ENCODE results near the gene TOP1. TPM values are rescaled to one million over a fixed set of nuclear protein-coding genes. Genes with fewer than 3 reads are reported as not detected.

TOP1 gene
- total and polyA plus RNA-seq, 9 of the 15 experiments (the other 6 are each of a cell fraction or from before 2014, with no cell fraction given) = 26.4 to 127 (median 39.6) TPM

DNA sequence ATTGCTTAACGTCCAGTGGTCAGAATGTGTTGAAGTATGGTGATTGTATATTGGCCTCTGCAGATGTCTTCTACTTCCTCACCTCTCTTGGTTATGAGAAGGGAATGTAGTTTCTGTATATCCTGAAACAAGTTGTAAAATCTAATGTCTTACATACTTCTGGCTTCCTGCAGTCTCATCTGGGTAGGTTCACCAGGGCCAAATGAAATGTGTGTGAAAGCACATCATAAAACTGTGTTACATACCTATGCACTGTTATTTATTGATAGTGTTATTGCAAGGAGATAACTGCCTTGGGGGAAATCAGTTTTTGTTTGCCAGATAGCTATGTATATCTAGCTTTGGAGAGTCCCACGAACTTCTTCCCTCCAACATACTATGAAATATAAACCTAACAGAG lies 73.0 kb downstream of the TOP1 start:
- Histone ChIP-seq H3K27me3 (ENCODE audit: control insufficient read depth in 2 of 2, insufficient read depth in 2 of 2, low read length in 2 of 2) (no peaks in the 10 kb centered on the region), H3K4me1 (replicated peaks in 1 of 2; ENCODE audit: control insufficient read depth in 2 of 2, insufficient read depth in 2 of 2, low read length in 2 of 2) (no peaks in the 10 kb centered on the region), H3K36me3 (ENCODE audit: control insufficient read depth, insufficient read depth, low read length) (peaks cover 92% of the 10 kb centered on the region), H3K9me1 (ENCODE audit: control insufficient read depth, insufficient read depth, low read length) (no peaks in the 10 kb centered on the region), H3K79me2 (ENCODE audit: control insufficient read depth, insufficient read depth, low read length) (no peaks in the 10 kb centered on the region), H3K9me3 (replicated peaks; ENCODE audit: control insufficient read depth, insufficient read depth, low read depth, low read length) (no peaks in the 10 kb centered on the region), H4K20me1 (replicated peaks; ENCODE audit: control insufficient read depth, insufficient read depth, low read length) (no peaks in the 10 kb centered on the region), H3K9ac (ENCODE audit: insufficient read depth in 1 of 2, low read depth in 2 of 2, low read length in 2 of 2) (no peak overlapping the region), H2AFZ (ENCODE audit: low read depth, low read length) (no peak overlapping the region), H3K27ac (ENCODE audit: extremely low read depth, low read depth, low read length) (no peak overlapping the region), H3K4me3 (no peak overlapping the region), H3K4me2 (ENCODE audit: insufficient read depth, low read length) (no peak overlapping the region)
- DNase-seq (ENCODE audit: extremely low read depth in 1 of 4, low spot score in 3 of 4) = no peak
- ATAC-seq = no peak
- intact Hi-C loops (cut with micrococcal nuclease) (no loop called here), in situ Hi-C loops (cut with MboI) (no loop called here)
- POLR2A ChIA-PET = interaction anchor here (0.6 kb wide), 1 partner anchor 25 kb away, joined by 3 read pairs; no protein-coding TSS in a partner anchor
- CTCF ChIA-PET (ENCODE audit: low intra/inter-chr PET ratio) = no interaction called here
- no TSS peak for BruUV-seq (replicated peaks)
- FAIRE-seq = no peak
- 92% methylated on average over 2 of the region's 2 CpGs for WGBS (ENCODE audit: insufficient coverage, low coverage, missing lambda C conversion rate)
- no peak for TF ChIP-seq SIN3A (IDR thresholded peaks at IDR 0.05; ENCODE audit: borderline replicate concordance in 2 of 2, control insufficient read depth in 1 of 2, low read depth in 2 of 2, low read length in 2 of 2)
- TF ChIP-seq, protein P1, sequence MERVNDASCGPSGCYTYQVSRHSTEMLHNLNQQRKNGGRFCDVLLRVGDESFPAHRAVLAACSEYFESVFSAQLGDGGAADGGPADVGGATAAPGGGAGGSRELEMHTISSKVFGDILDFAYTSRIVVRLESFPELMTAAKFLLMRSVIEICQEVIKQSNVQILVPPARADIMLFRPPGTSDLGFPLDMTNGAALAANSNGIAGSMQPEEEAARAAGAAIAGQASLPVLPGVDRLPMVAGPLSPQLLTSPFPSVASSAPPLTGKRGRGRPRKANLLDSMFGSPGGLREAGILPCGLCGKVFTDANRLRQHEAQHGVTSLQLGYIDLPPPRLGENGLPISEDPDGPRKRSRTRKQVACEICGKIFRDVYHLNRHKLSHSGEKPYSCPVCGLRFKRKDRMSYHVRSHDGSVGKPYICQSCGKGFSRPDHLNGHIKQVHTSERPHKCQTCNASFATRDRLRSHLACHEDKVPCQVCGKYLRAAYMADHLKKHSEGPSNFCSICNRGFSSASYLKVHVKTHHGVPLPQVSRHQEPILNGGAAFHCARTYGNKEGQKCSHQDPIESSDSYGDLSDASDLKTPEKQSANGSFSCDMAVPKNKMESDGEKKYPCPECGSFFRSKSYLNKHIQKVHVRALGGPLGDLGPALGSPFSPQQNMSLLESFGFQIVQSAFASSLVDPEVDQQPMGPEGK (CRISPR knock-in tag; IDR thresholded peaks at IDR 0.05; ENCODE audit: borderline replicate concordance) = no peak
- no peak for TF ChIP-seq KLF13 (tag; IDR thresholded peaks at IDR 0.05; ENCODE audit: borderline replicate concordance, low read depth)
- no peak for TF ChIP-seq ATF1 (CRISPR knock-in tag; IDR thresholded peaks at IDR 0.05)
- no peak for TF ChIP-seq ATF1 (tag; IDR thresholded peaks at IDR 0.05)
- TF ChIP-seq SP1 (CRISPR knock-in tag; IDR thresholded peaks at IDR 0.05) = no peak
- TF ChIP-seq, protein P2, sequence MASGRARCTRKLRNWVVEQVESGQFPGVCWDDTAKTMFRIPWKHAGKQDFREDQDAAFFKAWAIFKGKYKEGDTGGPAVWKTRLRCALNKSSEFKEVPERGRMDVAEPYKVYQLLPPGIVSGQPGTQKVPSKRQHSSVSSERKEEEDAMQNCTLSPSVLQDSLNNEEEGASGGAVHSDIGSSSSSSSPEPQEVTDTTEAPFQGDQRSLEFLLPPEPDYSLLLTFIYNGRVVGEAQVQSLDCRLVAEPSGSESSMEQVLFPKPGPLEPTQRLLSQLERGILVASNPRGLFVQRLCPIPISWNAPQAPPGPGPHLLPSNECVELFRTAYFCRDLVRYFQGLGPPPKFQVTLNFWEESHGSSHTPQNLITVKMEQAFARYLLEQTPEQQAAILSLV (tag; IDR thresholded peaks at IDR 0.05) = no peak
- no peak for TF ChIP-seq ZNF146 (CRISPR knock-in tag; IDR thresholded peaks at IDR 0.05; ENCODE audit: unreplicated experiment)
- TF ChIP-seq BACH1 (tag; IDR thresholded peaks at IDR 0.05) = no peak
- no peak for TF ChIP-seq ZNF445 (CRISPR knock-in tag; IDR thresholded peaks at IDR 0.05; ENCODE audit: low read depth)
- TF ChIP-seq CBFB (CRISPR knock-in tag; IDR thresholded peaks at IDR 0.05) = no peak
- TF ChIP-seq ZNF224 (CRISPR knock-in tag; IDR thresholded peaks at IDR 0.05) = no peak
- TF ChIP-seq RAD21 (CRISPR knock-in tag; conservative IDR thresholded peaks at IDR 0.05 in 1 of 2, IDR thresholded peaks at IDR 0.05 in 1 of 2) = no peak
- no peak for TF ChIP-seq KLF16 (IDR thresholded peaks at IDR 0.05)
- TF ChIP-seq ERF (CRISPR knock-in tag; IDR thresholded peaks at IDR 0.05) = no peak
- TF ChIP-seq ZFX (CRISPR knock-in tag; IDR thresholded peaks at IDR 0.05) = no peak
- no peak for TF ChIP-seq MYNN (IDR thresholded peaks at IDR 0.05)
- TF ChIP-seq MYNN (CRISPR knock-in tag; IDR thresholded peaks at IDR 0.05) = no peak
- TF ChIP-seq DPF2 (IDR thresholded peaks at IDR 0.05) = no peak
- TF ChIP-seq, protein P3, sequence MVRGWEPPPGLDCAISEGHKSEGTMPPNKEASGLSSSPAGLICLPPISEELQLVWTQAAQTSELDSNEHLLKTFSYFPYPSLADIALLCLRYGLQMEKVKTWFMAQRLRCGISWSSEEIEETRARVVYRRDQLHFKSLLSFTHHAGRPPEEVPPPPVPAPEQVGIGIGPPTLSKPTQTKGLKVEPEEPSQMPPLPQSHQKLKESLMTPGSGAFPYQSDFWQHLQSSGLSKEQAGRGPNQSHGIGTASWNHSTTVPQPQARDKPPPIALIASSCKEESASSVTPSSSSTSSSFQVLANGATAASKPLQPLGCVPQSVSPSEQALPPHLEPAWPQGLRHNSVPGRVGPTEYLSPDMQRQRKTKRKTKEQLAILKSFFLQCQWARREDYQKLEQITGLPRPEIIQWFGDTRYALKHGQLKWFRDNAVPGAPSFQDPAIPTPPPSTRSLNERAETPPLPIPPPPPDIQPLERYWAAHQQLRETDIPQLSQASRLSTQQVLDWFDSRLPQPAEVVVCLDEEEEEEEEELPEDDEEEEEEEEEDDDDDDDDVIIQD (CRISPR knock-in tag; IDR thresholded peaks at IDR 0.05) = no peak
- no peak for TF ChIP-seq NRF1 (conservative IDR thresholded peaks at IDR 0.05 in 1 of 2, IDR thresholded peaks at IDR 0.05 in 1 of 2)
